Measurements from ENCODE around the gene CYP4B1. TPM values are rescaled to one million over a fixed set of nuclear protein-coding genes. Genes with fewer than 3 reads are reported as not detected.

The CYP4B1 gene
- total and polyA plus RNA-seq, 12 donors: 0.22 to 15.1 (median 5.5) TPM

- Histone ChIP-seq H3K36me3 (replicated peaks in 1 of 2) (no peaks in the 10 kb centered on the region), H3K4me3 (no peak overlapping the region), H3K27ac (peak overlapping the region in 2 of 5 donors; percentile 21 to 47), H3K27me3 (no peaks in the 10 kb centered on the region), H3K4me1 (replicated peaks in 1 of 2) (peaks cover 0 to 4% of the 10 kb centered on the region in 2 donors), H3K9me3 (replicated peaks in 1 of 3) (no peaks in the 10 kb centered on the region)
- no peak for DNase-seq
- WGBS, 4 donors: 85 to 88% (median 87%) methylated on average over 6 of the region's 6 CpGs
- intact Hi-C loops (cut with DNase I): no loop called here
- no peak for TF ChIP-seq CTCF (IDR thresholded peaks at IDR 0.05)
- TF ChIP-seq POLR2A (IDR thresholded peaks at IDR 0.05): no peak
Measured at GRCh38 chr1:46802901-46803574, 4.2 kb downstream of the CYP4B1 start.

GRCh38 chr1:46804027-46804889 is 5.4 kb downstream of the CYP4B1 start:
- no peaks in the 10 kb centered on the region for H3K36me3 ChIP-seq (replicated peaks in 1 of 2)
- H3K9me3 ChIP-seq (replicated peaks in 1 of 3): no peaks in the 10 kb centered on the region
- H3K4me1 ChIP-seq (replicated peaks in 1 of 2): peaks cover 0 to 4% of the 10 kb centered on the region in 2 donors
- H3K4me3 ChIP-seq: no peak overlapping the region
- WGBS, 4 donors: 74 to 92% (median 86%) methylated on average over 2 of the region's 2 CpGs
- peak overlapping the region in 2 of 5 donors; percentile 76 to 93 for H3K27ac ChIP-seq
- no peaks in the 10 kb centered on the region for H3K27me3 ChIP-seq
- TF ChIP-seq CTCF (IDR thresholded peaks at IDR 0.05) (no peak), POLR2A (IDR thresholded peaks at IDR 0.05) (no peak)
- intact Hi-C loops (cut with DNase I): no loop called here
- peak in 1 of 7 donors; percentile 40 for DNase-seq

- Histone ChIP-seq H3K4me1 (replicated peaks in 1 of 2) (peaks cover 0 to 4% of the 10 kb centered on the region in 2 donors), H3K9me3 (replicated peaks in 1 of 3) (no peaks in the 10 kb centered on the region), H3K4me3 (no peak overlapping the region), H3K27me3 (no peaks in the 10 kb centered on the region), H3K36me3 (replicated peaks in 1 of 2) (no peaks in the 10 kb centered on the region), H3K27ac (peak overlapping the region in 3 of 5 donors; percentile 57 to 93 (median 76))
- DNase-seq: peak in 1 of 7 donors; percentile 42
- TF ChIP-seq CTCF (IDR thresholded peaks at IDR 0.05) (no peak), POLR2A (IDR thresholded peaks at IDR 0.05) (no peak)
- intact Hi-C loops (cut with DNase I): no loop called here
- 71 to 86% (median 81%) methylated on average over 1 of the region's 1 CpG for WGBS, 4 donors
Measured at GRCh38 chr1:46804926-46805325, 6.1 kb downstream of the CYP4B1 start.

GRCh38 chr1:46805755-46806154 is 6.9 kb downstream of the CYP4B1 start:
- no peak for DNase-seq
- Histone ChIP-seq H3K9me3 (replicated peaks in 1 of 3) (no peaks in the 10 kb centered on the region), H3K4me3 (peak overlapping the region in 1 of 4 donors; percentile 23), H3K27ac (peak overlapping the region in 4 of 5 donors; percentile 36 to 93 (median 66)), H3K27me3 (no peaks in the 10 kb centered on the region), H3K36me3 (replicated peaks in 1 of 2) (no peaks in the 10 kb centered on the region), H3K4me1 (replicated peaks in 1 of 2) (peaks cover 0 to 4% of the 10 kb centered on the region in 2 donors)
- 67 to 78% (median 73%) methylated on average over 1 of the region's 1 CpG for whole genome bisulfite sequencing, 4 donors
- intact Hi-C loops (cut with DNase I): no loop called here
- TF ChIP-seq CTCF (IDR thresholded peaks at IDR 0.05) (no peak), POLR2A (IDR thresholded peaks at IDR 0.05) (no peak)
